Right ventricle myocardium inferior (tissue), 1 donor: ENCODE results near the gene SMARCA2. TPM values are rescaled to one million over a fixed set of nuclear protein-coding genes. Genes with fewer than 3 reads are reported as not detected.

ENCODE experiments used
- ATAC-seq: fragments of 200-7000 bp; cut with Tn5 transposase; one replicate; pipeline ENCODE4 v1.9.1; 2020; ENCODE audit warnings: mild to moderate bottlenecking, moderate library complexity
- DNase-seq: peaks from one replicate; pipeline ENCODE4 v3.0.0; 2021; ENCODE audit errors: missing footprints
- intact Hi-C: fragments of 100-400 bp; cut with DNase I; formaldehyde crosslinking; loops from one replicate; pipeline ENCODE4 v1.11.0; 2022
- total RNA-seq: library from RNA; stranded (reverse); fragmentation: NEBNext Ultra II Directional; extraction: Animal tissue kit (Norgen Biotek cat#: 25700); gene quantifications from one replicate; pipeline ENCODE4 v1.2.1, GENCODE V29; 2021
- donor health status: DM: no; HTN: yes; CAD: no; lungs with severe emphysema.

SMARCA2 gene
- total RNA-seq, 1 donor from 2014 or later, result 98.4 TPM

DNA sequence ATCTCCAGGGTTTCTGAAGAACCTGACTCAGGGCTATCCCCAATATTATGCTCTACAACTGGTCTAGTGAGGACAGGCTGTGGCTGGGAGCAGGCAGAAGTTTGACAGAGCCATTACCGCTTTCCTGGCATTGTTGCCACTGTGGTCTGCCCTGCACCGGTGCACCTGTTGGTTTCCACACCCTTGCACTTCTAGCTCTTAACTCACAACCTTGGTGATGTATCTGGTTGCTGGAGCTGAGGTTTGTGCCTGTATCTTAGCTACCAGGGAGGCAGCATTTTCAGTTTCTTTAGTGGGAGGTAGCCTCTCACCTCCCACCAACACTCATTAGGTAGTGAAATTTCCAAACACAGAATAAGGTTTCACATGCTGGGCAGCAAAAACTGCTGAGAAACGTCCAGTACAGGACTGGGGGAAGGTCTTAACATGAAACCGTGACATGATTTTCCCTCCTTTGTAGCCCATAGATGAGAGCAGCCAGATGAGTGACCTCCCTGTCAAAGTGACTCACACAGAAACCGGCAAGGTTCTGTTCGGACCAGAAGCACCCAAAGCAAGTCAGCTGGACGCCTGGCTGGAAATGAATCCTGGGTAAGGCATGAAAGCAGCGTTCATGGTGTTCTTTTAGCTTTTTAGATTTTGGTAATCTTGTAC is 57.7 kb downstream of the SMARCA2 start:
- ATAC-seq, result no peak
- DNase-seq, result no peak
- intact Hi-C loops, result no loop called here

DNA sequence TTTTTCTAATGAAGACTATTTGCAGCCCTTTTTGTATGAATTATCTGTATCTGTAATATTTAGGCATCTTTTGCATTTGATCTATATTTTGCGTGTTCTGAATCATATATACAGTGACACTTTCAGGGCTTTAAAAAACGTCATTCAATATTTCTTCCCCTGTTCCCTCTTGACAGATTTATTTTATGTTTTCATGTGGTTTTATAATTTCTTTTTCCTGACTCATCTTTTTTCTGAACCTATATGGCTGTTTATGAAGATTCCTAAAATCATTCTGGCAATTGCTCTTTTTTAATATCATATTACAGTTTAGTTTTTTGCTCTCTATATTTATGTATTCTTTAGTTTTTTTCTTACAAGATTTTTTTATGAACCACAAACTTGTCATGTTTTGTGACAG is 67.6 kb downstream of the SMARCA2 start:
- intact Hi-C loops, result no loop called here
- DNase-seq, result no peak
- no peak for ATAC-seq

DNA sequence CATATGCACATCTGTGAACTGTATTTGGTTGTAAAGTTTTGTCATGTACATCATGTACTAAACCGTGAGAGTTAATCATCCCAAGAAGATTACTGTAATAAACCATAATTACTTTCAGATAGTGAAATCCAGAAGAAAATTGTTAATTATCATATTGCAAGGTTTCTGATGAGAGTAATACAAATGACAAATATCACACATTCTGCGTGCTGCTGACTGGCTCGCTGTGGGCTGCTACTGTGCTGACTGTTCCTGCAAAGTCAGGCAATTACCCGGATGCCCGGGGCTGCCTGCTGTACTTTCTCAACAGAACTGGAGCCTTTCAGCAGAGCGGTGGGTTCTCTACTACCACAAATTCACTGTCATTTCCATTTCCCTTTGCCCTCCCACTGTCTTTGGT is 68.3 kb downstream of the SMARCA2 start:
- ATAC-seq (no peak), DNase-seq (no peak)
- intact Hi-C loops, result no loop called here

DNA sequence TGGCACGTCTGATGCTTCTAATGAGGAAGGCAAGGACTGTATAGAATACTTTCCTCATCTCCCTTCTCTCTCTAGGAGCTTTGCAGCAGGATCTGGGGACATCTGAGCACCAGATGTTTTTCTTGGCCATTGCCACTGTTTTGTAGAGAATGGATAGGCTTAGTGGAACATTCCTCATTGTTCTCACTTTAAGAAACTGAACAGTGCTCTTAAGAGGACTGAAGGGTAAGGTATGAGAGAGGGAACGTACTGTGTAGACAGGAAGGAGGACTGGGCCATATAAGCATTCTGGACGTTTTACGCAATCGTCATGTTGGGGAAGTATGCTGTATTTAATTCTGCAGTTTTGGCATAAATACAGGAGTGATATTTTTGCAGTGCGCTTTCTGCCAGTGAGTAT is 70.6 kb downstream of the SMARCA2 start:
- DNase-seq, result no peak
- peak; percentile 86 for ATAC-seq
- intact Hi-C loops, result loop anchor here (5.0 kb wide), 2 partner anchors 68 to 378 kb away; partner anchors contain the start of gene SMARCA2

DNA sequence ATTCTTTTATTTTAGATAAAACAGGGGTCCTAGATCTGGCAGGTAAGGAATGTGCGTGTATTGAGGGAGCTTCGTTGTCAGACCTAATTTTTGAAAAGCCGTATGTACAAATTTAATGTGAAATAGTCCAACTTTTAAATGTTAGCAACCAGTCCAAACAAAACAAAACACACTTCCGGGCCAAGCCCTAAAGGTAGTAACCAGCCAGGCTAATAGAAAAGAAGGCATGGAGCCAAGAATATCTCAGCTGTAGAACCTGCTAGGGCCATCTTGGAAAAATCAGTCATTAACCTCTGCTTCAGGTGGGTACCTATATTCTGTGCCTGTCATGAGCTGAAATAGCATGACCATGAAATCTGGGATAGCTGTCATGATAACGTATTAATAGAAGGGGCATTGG is 71.0 kb downstream of the SMARCA2 start:
- ATAC-seq, result no peak
- DNase-seq, result no peak
- intact Hi-C loops, result loop anchor here (5.0 kb wide), 2 partner anchors 69 to 379 kb away; partner anchors contain the start of gene SMARCA2

DNA sequence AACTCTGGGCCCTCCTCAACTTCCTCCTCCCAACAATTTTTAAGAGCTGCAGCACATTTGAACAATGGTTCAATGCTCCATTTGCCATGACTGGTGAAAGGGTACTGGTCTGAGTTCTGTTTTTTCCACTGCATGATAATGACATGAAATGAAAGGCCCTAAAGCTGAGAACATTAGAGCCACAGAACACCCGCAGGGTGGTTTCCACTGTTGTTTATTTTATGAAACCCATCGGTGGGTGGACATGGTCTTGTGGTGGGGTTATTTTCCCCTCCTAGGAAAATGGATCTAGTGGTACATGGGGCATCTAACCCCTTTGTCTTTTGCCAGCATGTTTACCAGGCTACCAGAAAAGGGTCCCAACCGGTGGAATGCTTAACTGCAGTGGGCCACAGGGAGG is 71.8 kb downstream of the SMARCA2 start:
- ATAC-seq (no peak), DNase-seq (no peak)
- intact Hi-C loops, result loop anchor here (5.0 kb wide), 2 partner anchors 70 to 380 kb away; partner anchors contain the start of gene SMARCA2

DNA sequence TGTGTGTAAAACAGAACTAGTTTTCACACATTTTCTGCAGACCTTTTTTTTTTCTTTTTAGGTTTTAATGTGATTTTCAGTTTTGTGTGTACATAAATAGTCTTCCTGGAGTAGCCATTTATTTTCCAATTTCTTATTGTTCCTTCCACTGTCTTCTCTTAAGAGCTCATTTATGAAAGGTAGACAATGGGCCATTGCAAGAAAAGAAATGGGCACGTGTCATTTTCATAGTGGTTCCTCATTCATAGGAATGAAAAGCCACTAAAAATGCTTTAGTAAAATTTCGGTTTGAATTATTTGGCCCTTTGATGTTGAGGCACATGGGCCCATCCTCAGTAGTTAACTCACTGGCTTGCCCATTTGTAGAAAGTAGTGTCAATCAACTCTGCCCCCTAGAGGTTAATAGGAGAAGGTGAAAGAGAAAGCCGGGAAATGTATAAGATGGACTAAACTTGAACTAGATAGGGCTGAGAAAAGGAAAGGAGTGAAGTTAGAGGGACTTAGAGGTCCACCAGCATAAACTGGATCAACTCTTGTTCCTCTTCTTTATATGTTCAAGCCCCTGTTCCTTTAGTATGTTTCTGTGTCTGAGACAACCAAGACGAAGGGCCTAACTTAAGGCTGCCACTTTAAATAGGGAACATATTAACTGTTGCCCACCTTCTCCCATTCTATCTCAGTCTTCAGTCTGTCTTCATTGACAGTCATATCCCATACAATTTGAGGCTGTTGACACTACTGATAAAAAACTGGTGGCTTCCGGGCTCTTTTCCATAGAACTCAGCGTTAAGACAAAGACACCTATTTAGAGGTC is 72.6 kb downstream of the SMARCA2 start:
- ATAC-seq (no peak), DNase-seq (no peak)
- intact Hi-C loops, result loop anchor here (5.0 kb wide), 2 partner anchors 70 to 380 kb away; partner anchors contain the start of gene SMARCA2

DNA sequence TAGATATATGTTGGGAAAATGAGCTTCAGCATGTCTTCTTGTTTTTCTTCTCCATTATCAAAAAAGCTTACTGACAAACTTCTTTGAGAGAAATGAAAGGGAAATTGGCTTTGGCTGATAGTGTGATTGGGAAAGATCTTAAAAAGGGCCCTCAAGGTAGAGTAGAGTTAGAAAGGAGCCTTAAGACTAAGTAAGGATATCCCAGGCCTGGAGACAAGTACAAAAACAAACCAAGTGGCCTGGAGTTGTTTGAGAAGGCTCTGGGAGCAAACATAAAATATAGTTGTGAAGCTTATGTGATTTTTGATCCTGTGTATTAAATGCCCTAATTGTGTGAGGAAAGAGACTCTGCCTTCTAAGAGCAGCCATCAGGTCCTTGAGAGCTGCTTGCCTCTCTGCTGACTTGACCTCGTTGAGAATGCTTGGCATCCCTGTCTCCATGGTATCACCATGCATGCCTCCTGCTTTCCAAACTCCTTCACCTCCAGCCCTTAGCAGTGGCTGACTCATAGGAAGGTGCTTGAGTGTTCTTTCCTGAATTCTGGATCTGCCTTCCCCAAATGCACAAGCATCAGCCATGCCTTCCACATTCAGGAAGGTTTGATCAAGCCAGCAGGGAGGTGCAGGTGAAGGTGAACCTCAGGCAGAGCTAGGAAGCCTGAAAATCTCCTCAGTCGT is 78.9 kb downstream of the SMARCA2 start:
- intact Hi-C loops, result no loop called here
- DNase-seq (no peak), ATAC-seq (peak; percentile 62)

DNA sequence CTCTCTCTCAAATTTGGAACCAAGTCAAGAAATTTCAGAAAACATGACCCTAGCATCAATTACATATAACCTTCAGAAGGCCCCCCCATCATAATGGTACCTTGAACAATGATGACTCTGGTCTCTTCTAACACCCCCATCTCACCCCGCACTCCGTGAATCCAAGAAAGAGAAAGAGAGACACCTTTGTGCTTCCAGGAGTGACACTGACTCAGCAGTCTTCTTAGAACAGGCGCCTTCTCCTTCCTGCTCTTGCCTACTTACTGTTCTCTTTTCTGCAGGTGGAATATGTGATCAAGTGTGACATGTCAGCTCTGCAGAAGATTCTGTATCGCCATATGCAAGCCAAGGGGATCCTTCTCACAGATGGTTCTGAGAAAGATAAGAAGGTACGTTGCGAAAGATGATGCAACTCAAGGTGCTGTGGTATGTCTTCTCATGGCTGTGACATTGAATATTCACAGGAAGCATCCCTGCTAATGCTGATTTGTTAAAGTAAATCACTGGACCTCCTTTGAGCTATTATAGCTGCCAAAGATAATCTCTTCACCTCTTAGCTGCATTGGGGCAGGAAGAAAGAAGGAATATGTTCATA is 81.3 kb downstream of the SMARCA2 start:
- no peak for ATAC-seq
- intact Hi-C loops, result no loop called here

DNA sequence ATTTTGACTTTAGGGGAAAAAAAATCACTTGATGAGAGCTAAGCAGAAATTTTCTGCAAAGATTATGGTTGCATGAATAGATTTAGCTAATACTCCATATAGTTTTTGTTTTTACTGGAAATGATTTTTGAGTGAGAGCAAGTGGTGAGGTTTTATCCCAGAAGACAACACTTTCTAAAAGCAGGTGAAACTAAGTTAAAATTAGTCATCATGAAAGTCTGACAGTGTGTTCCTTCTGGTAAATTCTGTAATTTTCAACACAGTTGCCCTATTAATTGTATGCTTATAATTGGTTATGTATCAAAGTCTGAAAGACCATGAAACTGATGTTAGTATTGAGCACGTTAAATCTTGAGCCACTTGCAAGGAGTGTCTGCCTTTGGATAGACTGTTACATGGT is 91.5 kb downstream of the SMARCA2 start:
- intact Hi-C loops, result no loop called here
- ATAC-seq (no peak), DNase-seq (no peak)

More for the DNA sequence above, 81.3 kb downstream of the SMARCA2 start:
- DNase-seq, result no peak

DNA sequence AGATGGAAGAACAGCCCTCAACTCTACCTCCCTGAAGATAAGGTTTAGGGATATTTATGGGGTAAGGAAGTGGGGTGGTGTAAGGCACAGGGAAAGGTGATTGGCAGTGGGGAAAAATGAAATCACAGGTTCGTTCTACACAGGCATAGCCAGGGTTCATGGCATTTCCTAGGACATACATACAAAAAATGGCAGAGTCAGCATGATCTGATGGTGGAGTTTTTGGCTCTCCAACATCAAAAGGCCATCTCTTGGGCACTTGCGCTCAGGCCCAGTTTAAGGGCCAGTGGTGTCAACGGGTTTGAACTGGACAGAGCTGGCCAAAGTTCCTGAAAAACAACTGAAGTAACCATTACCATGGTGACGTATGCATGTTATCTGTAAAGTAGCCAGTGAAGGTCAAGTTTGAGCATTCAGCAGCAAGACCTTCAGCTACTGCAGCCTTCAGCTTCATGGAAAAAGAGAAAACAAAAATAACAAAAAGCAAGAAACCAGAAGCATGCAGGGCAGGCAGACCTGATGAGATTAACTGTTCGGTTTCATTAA is 92.8 kb downstream of the SMARCA2 start:
- intact Hi-C loops, result no loop called here
- DNase-seq, result no peak
- ATAC-seq, result no peak

DNA sequence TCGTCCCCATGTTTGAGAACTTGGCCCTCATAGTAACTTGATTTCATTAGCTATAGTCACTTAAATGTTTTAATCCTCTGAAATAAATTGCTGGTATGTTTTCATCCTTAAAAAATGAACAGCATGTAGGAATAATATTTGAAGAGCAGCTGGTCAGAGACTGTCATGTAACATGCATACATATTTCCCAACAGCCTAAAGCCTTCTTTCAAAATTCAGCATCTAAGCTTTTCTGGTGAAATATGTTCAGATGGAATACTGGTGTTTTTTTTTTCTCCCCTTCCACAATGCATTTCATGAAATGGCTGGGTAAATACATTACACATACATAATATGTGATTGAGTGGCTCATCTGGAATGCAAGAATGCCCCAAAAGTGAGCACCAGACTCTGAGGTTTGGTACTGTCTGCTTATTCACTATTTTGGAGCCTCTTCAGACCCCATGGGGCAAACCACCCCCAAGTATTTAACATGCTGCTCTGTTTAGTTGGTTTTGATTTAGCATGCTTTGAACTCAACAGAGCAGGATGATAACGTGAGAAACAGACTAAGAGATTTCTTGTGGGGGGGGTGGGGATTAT is 94.0 kb downstream of the SMARCA2 start:
- ATAC-seq (no peak), DNase-seq (no peak)
- intact Hi-C loops, result no loop called here

DNA sequence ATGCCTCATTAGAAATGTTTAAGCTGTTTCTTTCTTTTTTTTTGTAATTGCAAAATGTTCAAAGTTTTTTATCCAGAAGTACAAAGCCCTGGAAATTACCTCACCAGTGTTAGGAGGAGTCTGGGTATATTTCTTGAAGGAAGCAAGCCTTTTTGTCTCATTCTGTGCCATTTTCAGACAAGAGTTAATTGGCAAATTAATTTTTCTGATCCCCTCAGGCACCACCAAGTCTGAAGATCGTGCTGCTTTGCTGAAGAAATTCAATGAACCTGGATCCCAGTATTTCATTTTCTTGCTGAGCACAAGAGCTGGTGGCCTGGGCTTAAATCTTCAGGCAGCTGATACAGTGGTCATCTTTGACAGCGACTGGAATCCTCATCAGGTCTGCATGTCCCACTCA is 94.9 kb downstream of the SMARCA2 start:
- ATAC-seq (no peak), DNase-seq (no peak)
- intact Hi-C loops, result no loop called here

DNA sequence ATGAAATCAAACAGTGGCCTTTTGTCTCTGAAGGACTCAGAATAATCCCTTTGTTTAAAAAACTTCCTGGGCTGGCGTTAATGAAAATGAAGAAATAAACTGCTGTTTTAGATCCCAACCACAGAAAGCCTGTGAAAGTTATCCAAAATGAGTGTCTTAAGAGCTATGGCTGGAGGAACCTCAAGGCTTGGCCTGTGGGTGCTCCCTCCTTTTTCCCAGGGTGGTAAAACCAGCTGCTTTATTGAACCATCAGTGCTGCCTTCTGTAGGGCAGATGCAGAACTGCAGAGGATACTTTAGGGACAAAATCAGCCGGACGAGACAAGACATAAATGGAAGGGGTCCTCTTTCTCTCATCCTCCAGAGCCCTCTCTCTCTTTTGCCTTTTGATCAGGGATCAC is 100.9 kb downstream of the SMARCA2 start:
- ATAC-seq (no peak), DNase-seq (no peak)
- intact Hi-C loops, result no loop called here

DNA sequence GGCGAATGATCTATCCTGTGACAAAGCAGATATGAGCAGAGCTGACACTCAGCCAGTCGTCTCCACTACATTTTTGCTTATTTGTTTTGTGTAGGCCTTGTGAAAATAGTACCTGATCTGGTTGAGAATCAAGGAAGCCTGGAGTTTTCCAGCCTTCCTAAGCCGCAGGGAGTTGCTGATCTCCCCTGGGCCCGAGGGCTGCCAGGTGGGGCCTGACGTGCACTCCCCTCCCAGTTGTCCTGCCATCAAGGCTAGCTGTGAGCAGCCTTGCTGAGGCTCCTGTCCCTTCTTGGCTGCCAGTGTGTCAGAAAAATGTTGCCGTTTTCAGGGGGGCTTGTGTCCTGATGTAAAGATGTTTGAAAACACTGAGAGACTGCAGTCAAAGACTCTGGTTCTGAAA is 102.4 kb downstream of the SMARCA2 start:
- ATAC-seq (no peak), DNase-seq (no peak)
- intact Hi-C loops, result no loop called here

DNA sequence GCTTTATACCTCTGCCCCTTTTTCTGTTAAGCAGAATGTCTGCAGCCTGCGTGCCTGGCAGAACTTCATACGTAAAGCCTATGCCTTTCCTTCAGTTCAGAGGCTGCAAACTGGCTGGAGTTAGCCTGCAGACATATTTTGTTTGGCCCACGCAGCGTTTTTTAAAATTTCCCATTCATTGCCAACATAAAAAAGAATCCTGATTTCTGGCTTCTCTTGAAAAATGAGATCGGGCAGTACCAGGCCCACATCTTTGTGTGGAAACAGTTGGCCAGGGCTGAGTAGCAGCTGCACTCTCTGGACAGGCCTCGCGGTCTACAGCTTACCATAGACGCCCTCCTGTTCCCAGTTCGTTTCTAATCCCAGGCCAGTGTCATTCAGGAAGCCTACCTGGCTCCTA is 104.4 kb downstream of the SMARCA2 start:
- ATAC-seq (no peak), DNase-seq (no peak)
- intact Hi-C loops, result no loop called here

DNA sequence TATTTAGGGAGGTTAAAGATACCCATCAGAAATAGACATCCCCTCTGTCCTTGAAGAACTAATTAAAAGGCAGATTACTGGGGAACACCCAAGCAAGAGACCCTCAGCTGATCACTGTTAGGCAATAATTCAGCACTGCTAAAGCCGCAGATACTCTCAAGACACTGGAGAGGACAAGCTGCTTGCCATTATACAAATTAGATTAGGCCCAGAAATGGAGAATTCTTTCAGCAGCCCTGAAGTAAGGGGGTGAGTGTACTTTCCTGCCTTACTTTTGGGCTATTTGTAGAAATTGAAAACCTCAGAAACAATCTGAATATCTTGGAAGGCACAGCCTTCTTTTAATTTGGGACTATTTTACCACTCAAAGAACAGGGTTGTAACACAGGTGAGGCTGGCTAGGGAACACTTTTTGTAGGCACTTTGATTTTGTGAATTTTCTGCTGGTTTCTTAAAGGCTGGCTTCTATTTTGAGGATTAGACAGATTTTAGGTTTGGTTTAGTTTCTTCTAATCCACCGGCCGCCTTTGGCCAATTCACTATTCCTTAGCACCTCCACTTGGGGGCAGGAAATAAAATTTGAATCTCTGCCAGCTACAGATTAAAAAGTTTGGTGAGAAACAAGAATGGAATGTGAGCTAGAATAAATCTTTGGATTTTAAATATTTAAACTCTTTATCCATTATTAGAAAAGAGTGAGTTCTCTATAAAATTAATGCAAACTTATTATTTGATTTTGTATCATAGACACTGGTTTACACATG is 106.0 kb downstream of the SMARCA2 start:
- no peak for ATAC-seq
- no peak for DNase-seq
- intact Hi-C loops, result no loop called here

DNA sequence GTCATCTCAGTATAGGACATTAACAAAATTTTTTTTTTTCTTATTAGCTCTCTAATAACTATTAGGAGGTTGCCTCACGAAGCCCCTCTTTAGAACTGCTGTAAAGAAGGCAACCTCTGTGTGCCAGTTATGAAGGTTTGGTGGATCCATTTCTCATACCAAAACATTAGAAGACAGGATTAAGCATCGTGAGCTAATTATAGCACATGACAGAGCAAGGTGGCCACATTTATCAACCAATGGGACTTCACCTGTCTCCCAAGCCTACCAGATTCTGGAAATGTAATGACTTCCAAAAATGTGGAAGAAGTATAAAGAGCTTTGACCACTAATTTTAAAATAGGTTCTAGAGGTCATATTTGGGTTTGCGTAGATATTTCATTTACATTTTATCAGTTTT is 107.2 kb downstream of the SMARCA2 start:
- DNase-seq (no peak), ATAC-seq (no peak)
- intact Hi-C loops, result no loop called here
